Calu3 (cell line): ENCODE measurements around the gene COX14. TPM values are rescaled to one million over a fixed set of nuclear protein-coding genes. Genes with fewer than 3 reads are reported as not detected.

Source experiments
- BruUV-seq: library from RNA; stranded (reverse); fragments of 400-500 nt; replicated peaks from 2 replicates; lab custom pipeline; 2021; lab: Mats Ljungman, UMichigan
- CTCF ChIA-PET: fragments of 300-600 bp; sonication (Branson Sonifier 250); formaldehyde crosslinking; loops from one replicate; lab custom pipeline; 2022; ENCODE audit warnings: antibody characterized with exemption; lab: Charles Lee
- DNase-seq: peaks from one replicate; pipeline ENCODE4 v3.0.0; 2022
- H3K27ac Mint-ChIP-seq: one replicate; pipeline ENCODE4 v1.8.0; 2022; ENCODE audit warnings: mixed read lengths; ENCODE audit not compliant: unreplicated experiment
- H3K27me3 Mint-ChIP-seq: one replicate; pipeline ENCODE4 v1.8.0; 2022; ENCODE audit warnings: mixed read lengths; ENCODE audit not compliant: unreplicated experiment
- H3K36me3 Mint-ChIP-seq: one replicate; pipeline ENCODE4 v1.8.0; 2022; ENCODE audit warnings: mild to moderate bottlenecking, moderate library complexity, mixed read lengths; ENCODE audit not compliant: insufficient read depth, unreplicated experiment
- H3K4me1 Mint-ChIP-seq: one replicate; pipeline ENCODE4 v1.8.0; 2022; ENCODE audit warnings: mild to moderate bottlenecking, low read depth, mixed read lengths; ENCODE audit not compliant: unreplicated experiment
- H3K4me3 Mint-ChIP-seq: one replicate; pipeline ENCODE4 v1.8.0; 2022; ENCODE audit warnings: mild to moderate bottlenecking, low read depth, moderate library complexity, mixed read lengths; ENCODE audit not compliant: unreplicated experiment
- H3K9me3 Mint-ChIP-seq: one replicate; pipeline ENCODE4 v1.8.0; 2022; ENCODE audit warnings: low read depth, mixed read lengths; ENCODE audit not compliant: unreplicated experiment
- intact Hi-C: fragments of 100-400 bp; cut with micrococcal nuclease; formaldehyde crosslinking; loops from one replicate; pipeline ENCODE4 v1.10.0; 2022; ENCODE audit not compliant: unreplicated experiment
- total RNA-seq: library from RNA; stranded (reverse); gene quantifications from 2 replicates; pipeline ENCODE4 v1.2.3, GENCODE V29; 2022
- TF ChIP-seq, protein P1 (sequence below): fragments of 200-600 bp; IDR thresholded peaks from one replicate; pipeline ENCODE4 v1.8.0; 2022; ENCODE audit warnings: antibody characterized with exemption; ENCODE audit not compliant: unreplicated experiment

COX14 gene
- total RNA-seq, 1 experiment from 2014 or later: 37.1 TPM

- H3K36me3 Mint-ChIP-seq: peaks cover 6% of the 10 kb centered on the region
- BruUV-seq: no TSS peak
- TF ChIP-seq, protein P1, sequence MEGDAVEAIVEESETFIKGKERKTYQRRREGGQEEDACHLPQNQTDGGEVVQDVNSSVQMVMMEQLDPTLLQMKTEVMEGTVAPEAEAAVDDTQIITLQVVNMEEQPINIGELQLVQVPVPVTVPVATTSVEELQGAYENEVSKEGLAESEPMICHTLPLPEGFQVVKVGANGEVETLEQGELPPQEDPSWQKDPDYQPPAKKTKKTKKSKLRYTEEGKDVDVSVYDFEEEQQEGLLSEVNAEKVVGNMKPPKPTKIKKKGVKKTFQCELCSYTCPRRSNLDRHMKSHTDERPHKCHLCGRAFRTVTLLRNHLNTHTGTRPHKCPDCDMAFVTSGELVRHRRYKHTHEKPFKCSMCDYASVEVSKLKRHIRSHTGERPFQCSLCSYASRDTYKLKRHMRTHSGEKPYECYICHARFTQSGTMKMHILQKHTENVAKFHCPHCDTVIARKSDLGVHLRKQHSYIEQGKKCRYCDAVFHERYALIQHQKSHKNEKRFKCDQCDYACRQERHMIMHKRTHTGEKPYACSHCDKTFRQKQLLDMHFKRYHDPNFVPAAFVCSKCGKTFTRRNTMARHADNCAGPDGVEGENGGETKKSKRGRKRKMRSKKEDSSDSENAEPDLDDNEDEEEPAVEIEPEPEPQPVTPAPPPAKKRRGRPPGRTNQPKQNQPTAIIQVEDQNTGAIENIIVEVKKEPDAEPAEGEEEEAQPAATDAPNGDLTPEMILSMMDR: no peak
- H3K4me3 Mint-ChIP-seq: no peak overlapping the region
- H3K9me3 Mint-ChIP-seq: no peaks in the 10 kb centered on the region
- DNase-seq: peak; percentile 44
- no peaks in the 10 kb centered on the region for H3K27me3 Mint-ChIP-seq
- peaks cover 9% of the 10 kb centered on the region for H3K4me1 Mint-ChIP-seq
- no peak overlapping the region for H3K27ac Mint-ChIP-seq
- CTCF ChIA-PET: interaction anchor here (0.8 to 1.1 kb wide), 2 partner anchors 44 to 99 kb away, joined by 3 read pairs; no protein-coding TSS in a partner anchor
- intact Hi-C loops: no loop called here
Measured at GRCh38 chr12:50066402-50066801, 45.6 kb upstream of the COX14 start.

- H3K4me3 Mint-ChIP-seq: no peak overlapping the region
- no peak for DNase-seq
- H3K27ac Mint-ChIP-seq: no peak overlapping the region
- TF ChIP-seq, protein P1: no peak
- CTCF ChIA-PET: interaction anchor here (1.9 kb wide), 1 partner anchor 101 kb away, joined by 25 read pairs; no protein-coding TSS in a partner anchor
- peaks cover 6% of the 10 kb centered on the region for H3K36me3 Mint-ChIP-seq
- peaks cover 9% of the 10 kb centered on the region for H3K4me1 Mint-ChIP-seq
- intact Hi-C loops: no loop called here
- no TSS peak for BruUV-seq
- no peaks in the 10 kb centered on the region for H3K9me3 Mint-ChIP-seq
- no peaks in the 10 kb centered on the region for H3K27me3 Mint-ChIP-seq
Measured at GRCh38 chr12:50069069-50069468, 43.0 kb upstream of the COX14 start.

- CTCF ChIA-PET: interaction anchor here (1.1 to 1.9 kb wide), 2 partner anchors 42 to 102 kb away, joined by 4 to 25 read pairs; partner anchors contain the start of gene COX14
- intact Hi-C loops: no loop called here
- Mint-ChIP-seq H3K4me1 (peaks cover 9% of the 10 kb centered on the region), H3K27ac (no peak overlapping the region), H3K4me3 (no peak overlapping the region), H3K27me3 (no peaks in the 10 kb centered on the region), H3K9me3 (no peaks in the 10 kb centered on the region), H3K36me3 (peaks cover 6% of the 10 kb centered on the region)
- DNase-seq: no peak
- BruUV-seq: no TSS peak
- TF ChIP-seq, protein P1: no peak
Measured at GRCh38 chr12:50069539-50069938, 42.5 kb upstream of the COX14 start.

GRCh38 chr12:50070314-50071060 is 41.5 kb upstream of the COX14 start:
- peak; percentile 73 for DNase-seq
- intact Hi-C loops: loop anchor here (2.0 to 10.0 kb wide), 3 partner anchors 104 to 244 kb away; no protein-coding TSS in a partner anchor
- BruUV-seq: no TSS peak
- Mint-ChIP-seq H3K9me3 (no peaks in the 10 kb centered on the region), H3K4me1 (peaks cover 17% of the 10 kb centered on the region), H3K4me3 (no peak overlapping the region), H3K36me3 (peaks cover 10% of the 10 kb centered on the region), H3K27ac (no peak overlapping the region), H3K27me3 (no peaks in the 10 kb centered on the region)
- CTCF ChIA-PET: interaction anchor here (0.6 to 1.9 kb wide), 16 partner anchors 14 to 293 kb away, joined by 3 to 25 read pairs (median 4); partner anchors contain the start of genes COX14, RACGAP1 and SMARCD1
- TF ChIP-seq, protein P1: peak; percentile 65
